ENCODE measurements around the gene SPATA13. TPM values are rescaled to one million over a fixed set of nuclear protein-coding genes. Genes with fewer than 3 reads are reported as not detected.

The SPATA13 gene
- total and polyA plus RNA-seq, 4 experiments from 2014 or later: 43.2 to 110 (median 93.4) TPM

DNA sequence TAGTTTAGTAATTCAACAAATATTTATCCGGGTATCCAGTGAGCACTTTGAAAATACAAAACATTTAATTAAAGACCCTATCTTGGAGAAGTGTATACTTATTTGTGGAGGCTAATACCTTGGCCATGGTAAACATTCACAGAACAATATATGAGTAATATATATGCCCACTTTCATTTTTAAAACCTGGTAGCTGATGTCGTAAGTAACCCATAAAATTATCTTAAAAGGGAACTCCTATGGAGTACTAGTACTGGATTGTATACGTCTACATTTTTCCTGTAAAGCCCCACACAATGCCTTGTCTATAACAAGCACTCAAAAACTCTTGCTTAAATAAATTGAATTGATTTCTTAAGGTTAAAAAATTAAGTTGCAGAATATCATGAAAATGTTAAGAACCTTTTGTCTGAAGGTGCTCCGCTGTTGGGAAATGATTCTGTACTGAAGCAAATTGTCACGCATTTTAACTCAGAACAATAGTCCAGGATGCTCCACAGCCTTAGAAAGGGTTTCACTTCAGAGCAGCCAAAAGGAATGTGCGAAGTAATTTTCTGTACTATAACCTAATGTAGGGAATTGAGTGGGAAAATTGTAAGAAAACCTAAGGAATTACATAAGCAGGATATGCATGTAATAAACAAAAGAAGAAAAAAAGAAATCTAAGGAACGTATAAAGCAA is 90.0 kb downstream of the SPATA13 start:
- no peaks in the 10 kb centered on the region for H3K9me3 ChIP-seq (ENCODE audit: control insufficient read depth in 1 of 2, low read length in 2 of 2)
- H3K27ac Mint-ChIP-seq: peak overlapping the region; percentile 95 to 100 (median 97)
- ChIA-PET POLR2A (ENCODE audit: partially characterized antibody) (interaction anchor here (0.6 to 26.9 kb wide), 13 partner anchors 9 to 875 kb away, joined by 3 to 1361 read pairs (median 4); no protein-coding TSS in a partner anchor), CTCF (ENCODE audit: partially characterized antibody) (interaction anchor here (0.6 to 16.6 kb wide), 7 partner anchors 10 to 204 kb away, joined by 3 to 310 read pairs (median 11); no protein-coding TSS in a partner anchor)
- peaks cover 42 to 70% (median 54%) of the 10 kb centered on the region in 4 donors for H3K4me1 Mint-ChIP-seq
- H3K27ac ChIP-seq (ENCODE audit: low read depth, low read length): peak overlapping the region; percentile 87
- H3K27me3 ChIP-seq (ENCODE audit: insufficient read depth, low read length): no peaks in the 10 kb centered on the region
- intact Hi-C loops (cut with micrococcal nuclease): loop anchor here (1.0 to 10.0 kb wide), 6 partner anchors 21 to 1052 kb away; partner anchors contain the start of genes NUP58 and PARP4
- H3K36me3 ChIP-seq (ENCODE audit: insufficient read depth, low read length): peaks cover 9% of the 10 kb centered on the region
- peak overlapping the region; percentile 92 to 99 (median 97) for H3K4me3 Mint-ChIP-seq
- peaks cover 17 to 32% of the 10 kb centered on the region in 2 donors for H3K36me3 Mint-ChIP-seq
- H3K9me3 Mint-ChIP-seq: peaks cover 0 to 2% (median 0%) of the 10 kb centered on the region in 8 donors
- peaks cover 54% of the 10 kb centered on the region for H3K4me1 ChIP-seq (ENCODE audit: insufficient read depth, low read length)
- peak overlapping the region; percentile 61 to 94 for H3K4me3 ChIP-seq (ENCODE audit: low read length in 2 of 2)
- no peaks in the 10 kb centered on the region for H3K27me3 Mint-ChIP-seq
- DNase-seq: no peak

DNA sequence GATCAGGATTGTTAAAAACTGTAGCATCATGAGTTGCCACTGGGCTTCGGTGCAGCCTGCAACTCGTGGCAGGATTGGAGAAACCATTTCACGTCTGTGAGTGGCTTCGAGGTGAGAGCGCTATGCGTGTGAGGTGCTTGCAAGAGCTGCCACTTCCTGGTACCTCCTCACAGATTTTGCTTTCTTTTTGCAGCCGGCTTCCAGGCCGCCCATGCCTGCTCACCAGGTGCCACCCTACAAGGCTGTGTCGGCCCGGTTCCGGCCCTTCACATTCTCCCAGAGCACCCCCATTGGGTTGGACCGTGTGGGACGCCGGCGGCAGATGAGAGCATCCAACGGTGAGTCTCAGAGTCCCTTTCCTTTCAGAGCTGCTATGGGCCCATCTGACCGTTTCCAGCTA is 91.0 kb downstream of the SPATA13 start:
- DNase-seq: peak; percentile 88 to 97 (median 94)
- Mint-ChIP-seq H3K4me1 (peaks cover 45 to 80% (median 62%) of the 10 kb centered on the region in 4 donors), H3K4me3 (peak overlapping the region; percentile 92 to 99 (median 97)), H3K36me3 (peaks cover 25 to 36% of the 10 kb centered on the region in 2 donors), H3K9me3 (peaks cover 0 to 2% (median 0%) of the 10 kb centered on the region in 8 donors), H3K27ac (peak overlapping the region; percentile 95 to 100 (median 97)), H3K27me3 (no peaks in the 10 kb centered on the region)
- no peaks in the 10 kb centered on the region for H3K27me3 ChIP-seq (ENCODE audit: insufficient read depth, low read length)
- CTCF ChIA-PET (ENCODE audit: partially characterized antibody): interaction anchor here (1.0 to 16.6 kb wide), 6 partner anchors 9 to 55 kb away, joined by 3 to 310 read pairs (median 8); no protein-coding TSS in a partner anchor
- peak overlapping the region; percentile 94 to 98 for H3K4me3 ChIP-seq (ENCODE audit: low read length in 2 of 2)
- peaks cover 11% of the 10 kb centered on the region for H3K36me3 ChIP-seq (ENCODE audit: insufficient read depth, low read length)
- intact Hi-C loops (cut with micrococcal nuclease): loop anchor here (1.0 to 10.0 kb wide), 6 partner anchors 22 to 1051 kb away; partner anchors contain the start of genes NUP58 and PARP4
- H3K9me3 ChIP-seq (ENCODE audit: control insufficient read depth in 1 of 2, low read length in 2 of 2): no peaks in the 10 kb centered on the region
- POLR2A ChIA-PET (ENCODE audit: partially characterized antibody): interaction anchor here (0.6 to 26.9 kb wide), 14 partner anchors 10 to 876 kb away, joined by 3 to 1361 read pairs (median 4); no protein-coding TSS in a partner anchor
- peaks cover 64% of the 10 kb centered on the region for H3K4me1 ChIP-seq (ENCODE audit: insufficient read depth, low read length)
- peak overlapping the region; percentile 87 for H3K27ac ChIP-seq (ENCODE audit: low read depth, low read length)

DNA sequence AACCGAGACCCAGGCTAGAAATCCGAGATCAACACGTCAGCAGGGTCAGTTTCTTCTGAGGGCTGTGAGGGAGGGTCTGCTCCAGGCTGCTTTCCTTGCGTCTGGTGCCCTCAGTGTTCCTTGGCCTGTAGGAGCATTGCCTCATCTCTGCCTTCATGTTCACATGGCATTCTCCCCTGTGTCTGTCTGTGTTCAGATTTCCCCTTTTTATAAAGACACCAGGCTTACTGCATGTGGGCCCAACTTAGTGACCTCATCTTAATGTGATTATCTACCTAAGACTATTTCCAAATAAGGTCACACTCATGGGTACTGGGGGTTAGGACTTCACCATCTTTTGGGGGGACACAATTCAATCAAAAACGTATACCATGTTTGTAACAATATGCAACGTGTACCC is 91.6 kb downstream of the SPATA13 start:
- intact Hi-C loops (cut with micrococcal nuclease): loop anchor here (5.0 to 10.0 kb wide), 5 partner anchors 35 to 1050 kb away; partner anchors contain the start of genes NUP58 and PARP4
- Histone ChIP-seq H3K36me3 (ENCODE audit: insufficient read depth, low read length) (peaks cover 15% of the 10 kb centered on the region), H3K27ac (ENCODE audit: low read depth, low read length) (peak overlapping the region; percentile 87), H3K4me1 (ENCODE audit: insufficient read depth, low read length) (peaks cover 70% of the 10 kb centered on the region), H3K4me3 (ENCODE audit: low read length in 2 of 2) (peak overlapping the region; percentile 94 to 98), H3K27me3 (ENCODE audit: insufficient read depth, low read length) (no peaks in the 10 kb centered on the region), H3K9me3 (ENCODE audit: control insufficient read depth in 1 of 2, low read length in 2 of 2) (no peaks in the 10 kb centered on the region)
- Mint-ChIP-seq H3K27ac (peak overlapping the region; percentile 95 to 100 (median 97)), H3K36me3 (peaks cover 31 to 42% of the 10 kb centered on the region in 2 donors), H3K27me3 (no peaks in the 10 kb centered on the region), H3K4me1 (peaks cover 52 to 86% (median 68%) of the 10 kb centered on the region in 4 donors), H3K4me3 (peak overlapping the region; percentile 92 to 99 (median 97)), H3K9me3 (peaks cover 0 to 2% (median 0%) of the 10 kb centered on the region in 8 donors)
- ChIA-PET CTCF (ENCODE audit: partially characterized antibody) (interaction anchor here (1.0 to 16.6 kb wide), 6 partner anchors 9 to 54 kb away, joined by 3 to 310 read pairs (median 8); no protein-coding TSS in a partner anchor), POLR2A (ENCODE audit: partially characterized antibody) (interaction anchor here (1.1 to 26.9 kb wide), 8 partner anchors 20 to 877 kb away, joined by 3 to 1361 read pairs (median 4); no protein-coding TSS in a partner anchor)
- peak in 1 of 5 donors; percentile 71 for DNase-seq

DNA sequence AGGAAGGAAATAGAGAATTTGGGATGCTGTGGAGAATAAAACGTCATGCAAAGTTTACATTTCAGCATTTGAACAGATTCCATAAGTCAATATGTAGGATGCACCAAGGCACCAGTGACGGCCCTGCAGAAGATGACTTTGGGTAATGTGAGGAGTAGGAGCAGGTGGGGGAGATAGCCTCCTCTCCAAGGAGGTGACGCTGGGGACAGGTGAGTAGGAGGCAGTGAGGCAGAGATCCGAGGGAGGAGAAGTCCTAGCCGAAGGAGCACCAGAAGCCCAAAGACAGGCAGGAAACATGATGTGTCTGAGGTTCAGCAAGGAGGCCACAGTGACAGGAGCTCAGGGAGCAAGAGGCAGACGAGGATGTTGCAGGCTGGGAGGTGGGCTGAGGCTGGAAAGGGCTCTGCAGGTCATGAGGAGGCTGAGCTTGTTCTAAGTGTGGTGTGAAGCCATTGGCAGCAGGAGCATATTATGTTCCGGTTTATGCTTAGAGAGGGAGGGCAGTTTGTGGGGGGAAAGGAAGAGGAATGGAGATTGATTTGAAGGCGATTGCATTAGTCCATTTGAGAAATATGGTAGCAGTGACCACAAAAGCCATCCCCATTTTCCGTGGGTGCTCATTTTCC is 93.1 kb downstream of the SPATA13 start:
- intact Hi-C loops (cut with micrococcal nuclease): loop anchor here (1.0 to 10.0 kb wide), 8 partner anchors 12 to 1049 kb away; partner anchors contain the start of genes NUP58 and PARP4
- H3K27me3 Mint-ChIP-seq: no peaks in the 10 kb centered on the region
- H3K36me3 Mint-ChIP-seq: peaks cover 36 to 53% of the 10 kb centered on the region in 2 donors
- H3K4me1 ChIP-seq (ENCODE audit: insufficient read depth, low read length): peaks cover 85% of the 10 kb centered on the region
- H3K4me3 Mint-ChIP-seq: peak overlapping the region; percentile 92 to 99 (median 97)
- H3K4me3 ChIP-seq (ENCODE audit: low read length in 2 of 2): peak overlapping the region; percentile 94 to 98
- H3K36me3 ChIP-seq (ENCODE audit: insufficient read depth, low read length): peaks cover 20% of the 10 kb centered on the region
- no peaks in the 10 kb centered on the region for H3K27me3 ChIP-seq (ENCODE audit: insufficient read depth, low read length)
- ChIA-PET POLR2A (ENCODE audit: partially characterized antibody) (interaction anchor here (0.7 to 26.9 kb wide), 8 partner anchors 20 to 257 kb away, joined by 3 to 1361 read pairs (median 4); partner anchors contain the start of gene SPATA13), CTCF (ENCODE audit: partially characterized antibody) (interaction anchor here (1.2 to 16.6 kb wide), 4 partner anchors 16 to 36 kb away, joined by 3 to 310 read pairs (median 8); no protein-coding TSS in a partner anchor)
- peak overlapping the region; percentile 95 to 100 (median 97) for H3K27ac Mint-ChIP-seq
- peak overlapping the region; percentile 87 for H3K27ac ChIP-seq (ENCODE audit: low read depth, low read length)
- peaks cover 0 to 2% (median 0%) of the 10 kb centered on the region in 8 donors for H3K9me3 Mint-ChIP-seq
- H3K9me3 ChIP-seq (ENCODE audit: control insufficient read depth in 1 of 2, low read length in 2 of 2): no peaks in the 10 kb centered on the region
- DNase-seq: peak in 1 of 5 donors; percentile 66
- H3K4me1 Mint-ChIP-seq: peaks cover 59 to 97% (median 79%) of the 10 kb centered on the region in 4 donors

DNA sequence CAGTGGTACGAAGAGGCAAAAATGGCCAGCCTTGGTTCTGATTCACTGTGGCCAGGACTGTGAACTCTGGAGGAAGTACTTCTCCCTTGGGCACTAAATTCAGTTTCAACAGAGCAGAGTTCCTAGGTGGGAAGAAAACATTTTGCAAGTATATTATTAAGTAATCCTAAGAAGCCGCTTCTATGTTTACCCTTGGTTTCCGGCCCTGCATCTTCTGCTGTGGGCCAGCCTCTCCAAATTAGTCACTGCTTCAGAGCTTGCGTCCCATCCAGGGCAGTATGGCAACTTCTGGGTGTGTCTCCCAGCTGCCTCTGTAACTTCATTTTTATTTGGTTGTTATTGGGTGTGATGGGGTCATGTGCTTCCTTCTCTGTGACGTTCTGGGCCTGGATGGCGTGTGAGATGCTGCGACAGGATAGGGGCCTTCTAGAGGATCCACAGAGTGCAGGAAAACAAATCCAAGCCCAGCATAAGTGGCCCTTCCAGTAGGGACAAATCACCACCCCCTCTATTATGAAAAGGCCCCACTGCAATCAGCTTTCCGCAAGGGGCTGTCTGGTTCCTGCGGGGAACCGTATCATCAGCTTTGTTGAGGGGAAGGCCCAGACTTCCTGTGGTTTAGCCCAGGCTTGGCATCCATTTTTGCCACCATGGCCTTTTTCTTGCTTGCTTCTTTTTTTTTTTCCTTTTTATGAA is 93.8 kb downstream of the SPATA13 start:
- H3K9me3 Mint-ChIP-seq: peaks cover 0 to 2% (median 0%) of the 10 kb centered on the region in 8 donors
- peak overlapping the region; percentile 92 to 99 (median 97) for H3K4me3 Mint-ChIP-seq
- H3K27ac Mint-ChIP-seq: peak overlapping the region; percentile 95 to 100 (median 97)
- no peaks in the 10 kb centered on the region for H3K27me3 Mint-ChIP-seq
- peak overlapping the region; percentile 94 to 98 for H3K4me3 ChIP-seq (ENCODE audit: low read length in 2 of 2)
- H3K9me3 ChIP-seq (ENCODE audit: control insufficient read depth in 1 of 2, low read length in 2 of 2): no peaks in the 10 kb centered on the region
- intact Hi-C loops (cut with micrococcal nuclease): loop anchor here (1.0 to 10.0 kb wide), 8 partner anchors 11 to 1048 kb away; partner anchors contain the start of genes NUP58 and PARP4
- CTCF ChIA-PET (ENCODE audit: partially characterized antibody): interaction anchor here (1.2 to 16.6 kb wide), 5 partner anchors 15 to 35 kb away, joined by 3 to 310 read pairs (median 5); no protein-coding TSS in a partner anchor
- H3K27me3 ChIP-seq (ENCODE audit: insufficient read depth, low read length): no peaks in the 10 kb centered on the region
- POLR2A ChIA-PET (ENCODE audit: partially characterized antibody): interaction anchor here (0.6 to 26.9 kb wide), 9 partner anchors 23 to 288 kb away, joined by 3 to 1361 read pairs (median 4); partner anchors contain the start of gene SPATA13
- peak; percentile 78 to 93 (median 83) for DNase-seq
- peaks cover 62 to 99% (median 81%) of the 10 kb centered on the region in 4 donors for H3K4me1 Mint-ChIP-seq
- peaks cover 20% of the 10 kb centered on the region for H3K36me3 ChIP-seq (ENCODE audit: insufficient read depth, low read length)
- H3K36me3 Mint-ChIP-seq: peaks cover 40 to 57% of the 10 kb centered on the region in 2 donors
- H3K27ac ChIP-seq (ENCODE audit: low read depth, low read length): peak overlapping the region; percentile 87
- peaks cover 88% of the 10 kb centered on the region for H3K4me1 ChIP-seq (ENCODE audit: insufficient read depth, low read length)

DNA sequence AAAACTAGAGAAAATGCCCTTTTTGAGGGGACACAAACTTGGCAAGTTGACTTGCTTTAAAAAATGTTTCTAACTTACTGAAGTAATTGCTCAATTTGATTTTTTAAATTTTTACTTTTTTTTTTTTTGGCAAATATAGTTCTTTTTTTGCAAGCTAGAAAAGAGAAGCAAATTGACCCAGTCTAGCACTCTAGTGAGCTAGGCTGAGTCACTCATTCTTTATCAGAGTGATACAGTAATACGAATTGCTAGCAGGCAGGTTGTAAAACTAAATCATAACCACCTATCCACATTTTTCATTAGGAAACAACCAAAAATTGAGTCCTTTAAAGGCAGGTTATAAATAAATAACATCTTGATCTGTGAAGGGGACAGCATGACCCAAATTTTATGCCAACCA is 97.0 kb downstream of the SPATA13 start:
- Histone ChIP-seq H3K4me1 (ENCODE audit: insufficient read depth, low read length) (peaks cover 97% of the 10 kb centered on the region), H3K27me3 (ENCODE audit: insufficient read depth, low read length) (no peaks in the 10 kb centered on the region), H3K36me3 (ENCODE audit: insufficient read depth, low read length) (peaks cover 20% of the 10 kb centered on the region), H3K27ac (ENCODE audit: low read depth, low read length) (no peak overlapping the region), H3K4me3 (ENCODE audit: low read length in 2 of 2) (no peak overlapping the region), H3K9me3 (ENCODE audit: control insufficient read depth in 1 of 2, low read length in 2 of 2) (no peaks in the 10 kb centered on the region)
- ChIA-PET POLR2A (ENCODE audit: partially characterized antibody) (interaction anchor here (26.9 kb wide), 1 partner anchor 20 kb away, joined by 1361 read pairs; no protein-coding TSS in a partner anchor), CTCF (ENCODE audit: partially characterized antibody) (interaction anchor here (16.6 kb wide), 1 partner anchor 12 kb away, joined by 310 read pairs; no protein-coding TSS in a partner anchor)
- Mint-ChIP-seq H3K4me1 (peaks cover 67 to 98% (median 86%) of the 10 kb centered on the region in 4 donors), H3K27me3 (no peaks in the 10 kb centered on the region), H3K4me3 (peak overlapping the region in 3 of 8 donors; percentile 3 to 42 (median 27)), H3K9me3 (peaks cover 0 to 2% (median 0%) of the 10 kb centered on the region in 8 donors), H3K36me3 (peaks cover 60 to 66% of the 10 kb centered on the region in 2 donors), H3K27ac (peak overlapping the region; percentile 57 to 96 (median 86))
- DNase-seq: no peak
- intact Hi-C loops (cut with micrococcal nuclease): loop anchor here (10.0 kb wide), 2 partner anchors 177 to 883 kb away; no protein-coding TSS in a partner anchor

All from CD4-positive, alpha-beta memory T cell (primary cell).